CD8-positive, alpha-beta memory T cell (primary cell): ENCODE measurements around the gene ZNFX1. TPM values are rescaled to one million over a fixed set of nuclear protein-coding genes. Genes with fewer than 3 reads are reported as not detected.

ENCODE experiments used
- CTCF ChIA-PET: fragments of 350-600 bp; sonication (Branson Sonifier 250); formaldehyde crosslinking; loops from one replicate; lab custom pipeline; 2021; ENCODE audit warnings: antibody characterized with exemption; lab: Charles Lee
- POLR2A ChIA-PET: fragments of 350-600 bp; sonication (Branson Sonifier 250); formaldehyde crosslinking; loops from one replicate; lab custom pipeline; 2021; ENCODE audit warnings: antibody characterized with exemption; lab: Charles Lee
- DNase-seq, 5 donors: peaks; one replicate each; pipeline versions ENCODE4 v3.0.0 to v3.0.0-alpha.2; 2020 to 2022; ENCODE audit warnings: mixed read lengths in 1 of 5
- H3K27ac ChIP-seq: one replicate; pipeline ENCODE4 v1.7.0; 2013; ENCODE audit warnings: low read depth, mild to moderate bottlenecking, low read length, moderate library complexity
- H3K27me3 ChIP-seq: 2 replicates; pipeline ENCODE4 v1.7.0; 2013; ENCODE audit warnings: low read length, mild to moderate bottlenecking; ENCODE audit not compliant: insufficient read depth, poor library complexity, severe bottlenecking
- H3K36me3 ChIP-seq: 2 replicates; pipeline ENCODE4 v1.7.0; 2013; ENCODE audit warnings: mild to moderate bottlenecking, low read length, moderate library complexity; ENCODE audit not compliant: insufficient read depth
- H3K4me1 ChIP-seq: 2 replicates; pipeline ENCODE4 v1.7.0; 2013; ENCODE audit warnings: mild to moderate bottlenecking, low read length, moderate library complexity; ENCODE audit not compliant: insufficient read depth
- H3K4me3 ChIP-seq: 2 replicates; pipeline ENCODE4 v1.7.0; 2013; ENCODE audit warnings: mild to moderate bottlenecking, low read length
- H3K9me3 ChIP-seq: 2 replicates; pipeline ENCODE4 v1.7.0; 2013; ENCODE audit warnings: mild to moderate bottlenecking, low read length
- H3K27ac Mint-ChIP-seq, 8 donors: one replicate each; pipeline ENCODE4 v1.8.0; 2020 to 2021; ENCODE audit warnings: mixed read lengths in 8 of 8, mild to moderate bottlenecking in 6 of 8, inconsistent platforms in 3 of 8, moderate library complexity in 3 of 8
- H3K27me3 Mint-ChIP-seq, 2 donors: one replicate each; pipeline ENCODE4 v1.8.0; 2020 to 2021; ENCODE audit warnings: mixed read lengths in 2 of 2, mild to moderate bottlenecking in 1 of 2, moderate library complexity in 1 of 2
- H3K36me3 Mint-ChIP-seq, 3 donors: one replicate each; pipeline ENCODE4 v1.8.0; 2020 to 2021; ENCODE audit warnings: mixed read lengths in 3 of 3, inconsistent platforms in 1 of 3, mild to moderate bottlenecking in 1 of 3
- H3K4me1 Mint-ChIP-seq, 3 donors: one replicate each; pipeline ENCODE4 v1.8.0; 2020 to 2021; ENCODE audit warnings: mixed read lengths in 3 of 3, inconsistent platforms in 1 of 3, mild to moderate bottlenecking in 1 of 3
- H3K4me3 Mint-ChIP-seq, 7 donors: one replicate each; pipeline ENCODE4 v1.8.0; 2020 to 2021; ENCODE audit warnings: mixed read lengths in 7 of 7, mild to moderate bottlenecking in 6 of 7, moderate library complexity in 4 of 7, inconsistent platforms in 2 of 7
- H3K9me3 Mint-ChIP-seq, 5 donors: one replicate each; pipeline ENCODE4 v1.8.0; 2020 to 2022; ENCODE audit warnings: mixed read lengths in 5 of 5, mild to moderate bottlenecking in 3 of 5, moderate library complexity in 2 of 5, inconsistent platforms in 1 of 5
- polyA plus RNA-seq: library from polyadenylated mRNA; unstranded; fragments of 300-500 nt; fragmentation: Illumina TruSeq; gene quantifications from one replicate; pipeline ENCODE4 v1.2.3, GENCODE V29; 2021
- total RNA-seq, 2 experiments: library from RNA; stranded (reverse); gene quantifications; one replicate each; pipeline ENCODE4 v1.2.3, GENCODE V29; 2021

ZNFX1 gene
- total and polyA plus RNA-seq, 3 experiments from 2014 or later, result 55.7 to 75.9 (median 58.9) TPM

DNA sequence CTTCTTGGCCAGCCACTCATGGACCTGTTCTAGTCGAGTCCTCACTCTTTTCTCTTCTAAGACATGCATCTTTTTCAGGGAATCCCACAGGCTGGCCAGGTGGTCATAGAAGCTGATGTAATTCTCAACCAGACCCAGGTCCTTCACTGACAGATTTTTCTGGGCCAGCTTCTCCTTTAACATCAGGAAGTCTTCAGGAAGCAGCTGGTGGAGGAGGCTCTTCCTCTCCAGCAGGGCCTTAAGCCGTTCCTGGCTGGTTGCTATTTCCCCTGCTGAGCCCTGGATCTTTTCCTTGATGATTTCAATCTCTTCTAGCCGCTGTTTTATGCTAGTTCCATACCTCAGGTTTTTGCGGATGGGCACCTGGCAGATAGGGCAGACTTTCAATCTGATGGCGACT, 30.1 kb downstream of the ZNFX1 start:
- DNase-seq, result no peak
- POLR2A ChIA-PET, result no interaction called here
- Mint-ChIP-seq H3K27ac (peak overlapping the region in 4 of 8 donors; percentile 14 to 53 (median 36)), H3K9me3 (no peaks in the 10 kb centered on the region), H3K36me3 (peaks cover 7 to 90% (median 24%) of the 10 kb centered on the region in 3 donors), H3K4me3 (no peak overlapping the region), H3K4me1 (peaks cover 0 to 7% (median 5%) of the 10 kb centered on the region in 3 donors), H3K27me3 (no peaks in the 10 kb centered on the region)
- CTCF ChIA-PET, result interaction anchor here (0.7 to 0.8 kb wide), 3 partner anchors 10 to 75 kb away, joined by 3 to 4 read pairs (median 3); no protein-coding TSS in a partner anchor
- Histone ChIP-seq H3K4me1 (no peaks in the 10 kb centered on the region), H3K4me3 (no peak overlapping the region), H3K27ac (no peak overlapping the region), H3K27me3 (no peaks in the 10 kb centered on the region), H3K36me3 (peaks cover 56% of the 10 kb centered on the region), H3K9me3 (no peaks in the 10 kb centered on the region)

GRCh38 chr20:49247169-49247723, 30.6 kb downstream of the ZNFX1 start:
- H3K9me3 Mint-ChIP-seq, result no peaks in the 10 kb centered on the region
- ChIA-PET POLR2A (interaction anchor here (1.3 kb wide), 1 partner anchor 31 kb away, joined by 5 read pairs; the partner anchor contains the start of gene ZNFX1), CTCF (interaction anchor here (0.7 to 2.6 kb wide), 8 partner anchors 11 to 76 kb away, joined by 3 to 11 read pairs (median 4); no protein-coding TSS in a partner anchor)
- peaks cover 0 to 7% (median 5%) of the 10 kb centered on the region in 3 donors for H3K4me1 Mint-ChIP-seq
- no peaks in the 10 kb centered on the region for H3K27me3 Mint-ChIP-seq
- no peak overlapping the region for H3K4me3 Mint-ChIP-seq
- peak overlapping the region in 4 of 8 donors; percentile 14 to 70 (median 44) for H3K27ac Mint-ChIP-seq
- Histone ChIP-seq H3K27me3 (no peaks in the 10 kb centered on the region), H3K4me1 (no peaks in the 10 kb centered on the region), H3K9me3 (no peaks in the 10 kb centered on the region), H3K27ac (no peak overlapping the region), H3K4me3 (no peak overlapping the region), H3K36me3 (peaks cover 55% of the 10 kb centered on the region)
- no peak for DNase-seq
- peaks cover 7 to 89% (median 20%) of the 10 kb centered on the region in 3 donors for H3K36me3 Mint-ChIP-seq

GRCh38 chr20:49245921-49246740, 31.7 kb downstream of the ZNFX1 start:
- H3K27ac Mint-ChIP-seq, result peak overlapping the region in 6 of 8 donors; percentile 3 to 76 (median 35)
- ChIA-PET CTCF (interaction anchor here (0.6 to 2.6 kb wide), 13 partner anchors 8 to 239 kb away, joined by 3 to 11 read pairs (median 4); partner anchors contain the start of gene STAU1), POLR2A (interaction anchor here (0.5 to 1.3 kb wide), 3 partner anchors 32 to 199 kb away, joined by 3 to 5 read pairs (median 3); partner anchors contain the start of gene ZNFX1)
- no peaks in the 10 kb centered on the region for H3K9me3 Mint-ChIP-seq
- H3K4me1 Mint-ChIP-seq, result peaks cover 0 to 7% (median 5%) of the 10 kb centered on the region in 3 donors
- Histone ChIP-seq H3K9me3 (no peaks in the 10 kb centered on the region), H3K4me1 (no peaks in the 10 kb centered on the region), H3K27ac (no peak overlapping the region), H3K27me3 (no peaks in the 10 kb centered on the region), H3K36me3 (peaks cover 52% of the 10 kb centered on the region), H3K4me3 (no peak overlapping the region)
- H3K27me3 Mint-ChIP-seq, result no peaks in the 10 kb centered on the region
- peak in 2 of 5 donors; percentile 13 to 33 for DNase-seq
- peaks cover 4 to 93% (median 20%) of the 10 kb centered on the region in 3 donors for H3K36me3 Mint-ChIP-seq
- no peak overlapping the region for H3K4me3 Mint-ChIP-seq

- Mint-ChIP-seq H3K27me3 (no peaks in the 10 kb centered on the region), H3K36me3 (peaks cover 13 to 88% (median 29%) of the 10 kb centered on the region in 3 donors), H3K4me1 (peaks cover 0 to 4% (median 0%) of the 10 kb centered on the region in 3 donors), H3K9me3 (no peaks in the 10 kb centered on the region), H3K27ac (peak overlapping the region in 6 of 8 donors; percentile 5 to 62 (median 27)), H3K4me3 (no peak overlapping the region)
- ChIA-PET POLR2A (no interaction called here), CTCF (interaction anchor here (1.1 to 3.0 kb wide), 7 partner anchors 8 to 105 kb away, joined by 3 to 12 read pairs (median 3); no protein-coding TSS in a partner anchor)
- Histone ChIP-seq H3K36me3 (peaks cover 63% of the 10 kb centered on the region), H3K9me3 (no peaks in the 10 kb centered on the region), H3K27ac (no peak overlapping the region), H3K4me3 (no peak overlapping the region), H3K27me3 (no peaks in the 10 kb centered on the region), H3K4me1 (no peaks in the 10 kb centered on the region)
- no peak for DNase-seq
Observed at GRCh38 chr20:49237531-49237930, 40.3 kb downstream of the ZNFX1 start.

- no peak overlapping the region for H3K4me3 ChIP-seq
- ChIA-PET CTCF (interaction anchor here (1.4 to 3.0 kb wide), 2 partner anchors 17 to 19 kb away, joined by 4 to 12 read pairs; no protein-coding TSS in a partner anchor), POLR2A (no interaction called here)
- Mint-ChIP-seq H3K27me3 (no peaks in the 10 kb centered on the region), H3K4me3 (no peak overlapping the region), H3K27ac (peak overlapping the region in 3 of 8 donors; percentile 26 to 77 (median 68)), H3K9me3 (no peaks in the 10 kb centered on the region), H3K4me1 (peaks cover 0 to 5% (median 0%) of the 10 kb centered on the region in 3 donors), H3K36me3 (peaks cover 15 to 85% (median 29%) of the 10 kb centered on the region in 3 donors)
- no peak for DNase-seq
- H3K4me1 ChIP-seq, result no peaks in the 10 kb centered on the region
- H3K36me3 ChIP-seq, result peaks cover 63% of the 10 kb centered on the region
- no peaks in the 10 kb centered on the region for H3K27me3 ChIP-seq
- H3K27ac ChIP-seq, result no peak overlapping the region
- no peaks in the 10 kb centered on the region for H3K9me3 ChIP-seq
Observed at GRCh38 chr20:49236301-49236700, 41.6 kb downstream of the ZNFX1 start.

- DNase-seq, result no peak
- Histone ChIP-seq H3K4me1 (no peaks in the 10 kb centered on the region), H3K36me3 (peaks cover 69% of the 10 kb centered on the region), H3K27ac (no peak overlapping the region), H3K27me3 (no peaks in the 10 kb centered on the region), H3K9me3 (no peaks in the 10 kb centered on the region), H3K4me3 (no peak overlapping the region)
- Mint-ChIP-seq H3K4me3 (no peak overlapping the region), H3K4me1 (peaks cover 0 to 8% (median 0%) of the 10 kb centered on the region in 3 donors), H3K36me3 (peaks cover 20 to 86% (median 31%) of the 10 kb centered on the region in 3 donors), H3K27me3 (no peaks in the 10 kb centered on the region), H3K27ac (peak overlapping the region in 2 of 8 donors; percentile 2 to 17), H3K9me3 (no peaks in the 10 kb centered on the region)
- ChIA-PET POLR2A (interaction anchor here (0.7 kb wide), 1 partner anchor 61 kb away, joined by 6 read pairs; no protein-coding TSS in a partner anchor), CTCF (interaction anchor here (1.7 kb wide), 1 partner anchor 18 kb away, joined by 7 read pairs; no protein-coding TSS in a partner anchor)
Observed at GRCh38 chr20:49234831-49235230, 43.0 kb downstream of the ZNFX1 start.

GRCh38 chr20:49233226-49233625, 44.6 kb downstream of the ZNFX1 start:
- no peak overlapping the region for H3K27ac Mint-ChIP-seq
- peaks cover 0 to 8% (median 2%) of the 10 kb centered on the region in 3 donors for H3K4me1 Mint-ChIP-seq
- ChIA-PET CTCF (interaction anchor here (1.7 kb wide), 1 partner anchor 16 kb away, joined by 7 read pairs; no protein-coding TSS in a partner anchor), POLR2A (no interaction called here)
- no peak overlapping the region for H3K27ac ChIP-seq
- H3K36me3 Mint-ChIP-seq, result peaks cover 24 to 86% (median 35%) of the 10 kb centered on the region in 3 donors
- no peaks in the 10 kb centered on the region for H3K4me1 ChIP-seq
- H3K27me3 Mint-ChIP-seq, result no peaks in the 10 kb centered on the region
- no peak for DNase-seq
- peaks cover 63% of the 10 kb centered on the region for H3K36me3 ChIP-seq
- H3K9me3 ChIP-seq, result no peaks in the 10 kb centered on the region
- no peak overlapping the region for H3K4me3 ChIP-seq
- no peaks in the 10 kb centered on the region for H3K27me3 ChIP-seq
- H3K9me3 Mint-ChIP-seq, result no peaks in the 10 kb centered on the region
- no peak overlapping the region for H3K4me3 Mint-ChIP-seq
